HUDEP-2 (cell line): ENCODE data around the gene JKAMP.

ENCODE experiments used
- DNase-seq, 76 experiments: peaks; one replicate each; lab custom pipeline; 2025; ENCODE audit not compliant: unreplicated experiment in 76 of 76; lab: John Stamatoyannopoulos, UW

Gene JKAMP

GRCh38 chr14:59534361-59534987 is 50.2 kb downstream of the JKAMP start:
- no peak for DNase-seq

DNA sequence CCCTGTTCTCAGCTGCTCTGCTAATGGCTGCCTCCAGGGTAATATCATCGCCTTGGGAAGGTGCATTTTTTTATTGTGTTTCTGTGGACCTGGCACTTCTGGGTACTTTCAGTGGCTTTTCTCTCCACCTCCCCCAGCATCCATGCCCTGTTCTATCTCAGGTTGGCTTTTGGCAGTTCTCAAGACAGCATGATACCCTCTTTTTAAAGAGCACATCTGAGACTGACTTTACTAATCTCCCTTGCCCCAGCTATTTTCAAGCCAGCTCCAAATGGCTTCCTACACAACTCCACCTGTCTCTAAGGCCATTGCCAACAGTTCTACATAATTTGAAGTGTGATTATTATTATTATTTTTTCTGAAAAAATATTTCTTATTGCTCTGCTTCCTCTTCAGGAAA is 53.2 kb downstream of the JKAMP start:
- DNase-seq = no peak

DNA sequence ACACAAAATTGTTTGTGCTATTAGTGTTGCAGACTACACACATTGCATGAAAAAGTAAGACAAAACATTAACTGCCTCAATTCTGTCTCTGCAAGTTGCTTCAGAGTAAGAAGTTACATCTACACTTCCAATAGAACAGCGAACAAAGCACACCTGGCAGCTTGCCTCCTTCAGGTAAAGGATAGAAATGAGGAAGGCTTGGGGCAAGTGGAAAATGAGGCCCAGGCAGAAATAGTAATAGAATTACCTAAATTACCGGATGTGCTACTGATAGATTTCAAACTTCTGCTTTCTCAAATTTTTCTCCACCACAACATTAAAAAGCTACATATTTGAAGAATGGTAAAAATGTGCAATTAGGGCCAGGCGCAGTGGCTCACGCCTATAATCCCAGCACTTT is 54.6 kb downstream of the JKAMP start:
- DNase-seq = no peak

GRCh38 chr14:59540852-59541251 is 56.5 kb downstream of the JKAMP start:
- no peak for DNase-seq

GRCh38 chr14:59541731-59542130 is 57.4 kb downstream of the JKAMP start:
- no peak for DNase-seq

GRCh38 chr14:59543873-59544272 is 59.6 kb downstream of the JKAMP start:
- DNase-seq = no peak

DNA sequence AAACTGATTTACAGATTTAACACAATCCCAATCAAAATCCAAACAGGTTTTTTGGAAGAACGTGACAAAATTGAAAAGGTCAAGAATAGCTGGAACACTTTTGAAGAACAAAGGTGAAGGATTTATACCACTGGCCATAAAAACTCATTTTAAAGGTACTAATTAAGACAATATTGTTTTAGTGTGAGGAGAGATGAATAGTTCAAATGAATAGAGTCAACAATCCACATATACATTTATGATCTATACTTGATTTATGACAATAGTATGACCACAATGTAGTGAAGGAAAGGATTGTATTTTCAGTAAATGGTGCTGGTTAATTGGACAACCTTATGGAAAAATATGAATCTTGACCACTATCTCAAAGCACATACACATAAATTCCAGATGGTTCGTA is 63.0 kb downstream of the JKAMP start:
- no peak for DNase-seq
